GM19372 (cell line): ENCODE measurements around the gene RAPGEF1.
"Not testable (repeated sequence)": the region's sequence is repeated elsewhere in the genome, so short reads cannot be mapped to it uniquely, and the experiment has no call there.

Experiments
- ATAC-seq: cut with Tn5 transposase; IDR thresholded peaks from one replicate; pipeline ENCODE4 v1.9.1; 2021; ENCODE audit warnings: mild to moderate bottlenecking, low read depth, moderate library complexity; ENCODE audit not compliant: unreplicated experiment

RAPGEF1 gene

DNA sequence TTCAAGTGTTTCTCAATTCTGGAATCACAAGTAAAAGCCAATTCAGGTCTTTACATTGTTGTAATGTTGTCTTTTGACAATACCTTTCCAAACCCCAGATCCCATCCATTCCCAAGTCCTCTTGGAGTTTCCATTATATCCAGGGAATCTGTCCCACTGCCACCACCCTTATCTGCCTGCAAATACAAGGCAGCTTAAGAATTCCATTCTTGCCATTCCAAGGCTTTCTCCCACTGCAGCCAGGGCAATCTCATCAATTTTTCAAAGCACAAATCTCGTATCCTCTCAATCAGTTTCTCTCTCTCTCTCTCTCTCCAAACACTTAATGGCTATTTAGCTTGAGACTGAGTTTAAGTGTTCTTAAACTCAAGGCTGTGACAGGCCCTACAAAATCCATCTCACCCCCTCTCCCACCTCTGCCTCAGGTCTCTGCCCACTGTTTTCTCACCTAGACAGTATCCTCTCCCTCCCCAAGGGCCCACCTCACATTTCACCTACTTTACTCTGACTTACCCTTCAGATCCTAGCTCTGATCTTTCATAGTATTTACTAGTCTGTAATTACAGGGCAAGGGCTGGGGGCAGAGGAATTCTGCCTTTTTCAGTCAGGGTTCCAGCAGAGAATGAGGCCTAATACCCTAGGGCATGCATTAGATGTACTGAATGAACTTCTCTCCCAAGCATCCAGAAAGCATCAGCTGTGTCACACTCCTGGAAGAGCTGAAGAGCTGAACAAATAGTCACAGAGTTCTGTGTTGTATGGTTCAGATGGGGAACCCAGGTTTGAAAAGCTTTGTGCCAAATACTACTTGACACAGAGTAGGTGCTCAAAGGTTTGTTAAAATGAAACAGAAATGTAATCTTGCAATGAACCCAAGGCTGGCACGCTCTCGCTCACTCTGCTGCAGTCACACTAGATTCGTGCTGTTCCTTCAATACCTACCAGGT is 46.0 kb downstream of the RAPGEF1 start:
- no peak for ATAC-seq

GRCh38 chr9:131692612-131693562 is 47.0 kb downstream of the RAPGEF1 start:
- ATAC-seq = no peak

GRCh38 chr9:131691969-131692611 is 47.8 kb downstream of the RAPGEF1 start:
- no peak for ATAC-seq

- ATAC-seq = no peak
Measured at GRCh38 chr9:131690941-131691573, 48.8 kb downstream of the RAPGEF1 start.

DNA sequence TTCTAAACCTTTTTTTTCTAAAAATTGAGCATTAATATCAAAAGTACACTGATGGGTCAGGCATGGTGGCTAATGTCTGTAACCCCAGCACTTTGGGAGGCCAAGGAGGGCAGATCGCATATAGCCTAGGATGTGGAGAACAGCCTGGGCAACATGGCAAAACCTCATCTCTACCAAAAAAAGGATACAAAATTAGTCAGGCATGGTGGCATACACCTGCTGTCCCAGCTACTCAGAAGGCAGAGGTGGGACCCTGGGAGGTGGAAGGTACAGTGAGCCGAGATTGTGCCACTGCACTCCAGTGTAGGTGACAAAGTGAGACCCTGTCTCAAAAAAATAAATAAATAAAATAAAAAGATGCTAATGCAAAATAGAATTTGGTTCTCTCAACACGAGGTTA is 49.4 kb downstream of the RAPGEF1 start:
- ATAC-seq = no peak

GRCh38 chr9:131688377-131688776 is 51.5 kb downstream of the RAPGEF1 start:
- ATAC-seq = no peak

DNA sequence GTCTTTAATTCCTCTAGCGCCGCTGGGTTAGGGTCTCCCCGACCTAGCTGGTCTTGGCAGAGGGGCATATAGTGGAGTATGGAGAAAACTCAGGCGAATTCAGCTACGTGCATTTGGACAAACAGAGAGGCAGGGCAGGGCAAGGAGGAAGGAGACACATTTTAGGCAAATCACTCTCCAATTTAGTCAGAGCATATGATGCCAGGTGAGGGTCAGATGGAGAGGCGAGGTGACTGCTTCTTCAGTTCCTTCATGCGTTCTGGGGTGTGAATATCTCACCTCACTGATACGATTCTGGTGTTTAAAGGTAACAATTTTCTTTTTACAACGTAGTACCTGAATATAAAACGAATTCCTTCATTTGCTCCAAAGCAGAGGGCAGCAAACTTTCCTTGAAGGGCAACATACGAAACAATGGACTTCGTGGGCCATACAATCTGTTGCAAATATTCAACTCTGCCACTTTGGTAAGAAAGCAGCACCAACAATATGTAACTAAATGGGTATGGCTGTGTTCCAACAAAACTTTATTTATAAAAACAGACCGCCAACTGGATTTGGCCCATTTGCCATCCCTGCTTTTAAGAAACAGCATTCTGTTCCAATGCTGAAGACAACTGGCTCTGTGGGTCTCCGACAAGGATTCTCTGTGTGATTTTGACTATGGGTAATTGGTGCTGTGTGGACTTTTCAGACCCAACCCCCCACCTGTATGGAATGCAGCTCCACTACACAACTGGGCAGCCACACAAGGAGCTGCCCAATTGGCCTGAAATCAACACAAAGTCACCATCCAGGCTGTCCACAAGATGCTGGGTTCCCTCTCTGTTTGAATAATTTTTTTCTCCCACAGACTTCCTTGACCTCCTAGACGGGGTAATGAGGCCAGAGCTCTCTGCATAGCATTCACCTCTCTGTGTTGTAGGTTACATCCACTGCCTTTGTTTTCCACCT is 53.8 kb downstream of the RAPGEF1 start:
- no peak for ATAC-seq

- ATAC-seq = not testable (repeated sequence)
Measured at GRCh38 chr9:131683094-131683493, 56.8 kb downstream of the RAPGEF1 start.

DNA sequence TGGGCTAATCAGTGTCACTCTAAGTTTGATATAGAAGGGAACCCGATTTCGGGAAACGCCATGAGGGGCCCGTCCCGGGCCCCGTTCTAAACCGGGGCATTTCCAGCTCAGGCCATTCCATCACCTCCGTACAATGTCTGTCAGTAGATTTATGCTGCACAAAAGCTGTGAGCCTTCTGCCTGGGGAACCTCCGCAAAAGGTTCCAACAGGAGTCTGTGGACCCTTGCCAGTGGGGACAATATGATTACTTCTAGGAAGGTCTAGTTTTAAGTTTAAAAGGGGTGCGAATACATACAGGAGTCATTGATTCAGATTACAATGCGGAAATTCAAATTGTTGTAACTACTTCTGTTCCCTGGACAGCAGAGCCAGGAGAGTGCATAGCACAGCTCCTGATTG is 57.6 kb downstream of the RAPGEF1 start:
- ATAC-seq = no peak

- ATAC-seq = not testable (repeated sequence)
Measured at GRCh38 chr9:131681826-131682225, 58.0 kb downstream of the RAPGEF1 start.

DNA sequence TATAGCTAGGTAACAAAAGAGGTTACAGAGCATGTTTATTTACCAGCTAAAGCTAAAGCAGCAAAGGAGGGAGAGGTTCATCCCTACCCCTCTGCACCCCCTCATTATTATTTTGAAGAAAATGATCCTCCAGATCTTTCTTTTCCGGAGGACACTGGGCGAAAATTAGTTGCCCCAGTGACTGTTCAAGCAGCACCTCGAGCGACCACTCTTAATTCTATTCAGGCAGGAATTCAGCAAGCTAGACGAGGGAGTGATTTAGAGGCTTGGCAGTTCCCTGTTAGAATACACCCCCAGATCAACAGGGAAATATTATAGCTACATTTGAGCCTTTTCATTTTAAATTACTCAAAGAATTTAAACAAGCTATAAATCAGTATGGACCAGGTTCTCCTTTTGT is 58.8 kb downstream of the RAPGEF1 start:
- ATAC-seq = not testable (repeated sequence)

- ATAC-seq = no peak
Measured at GRCh38 chr9:131679261-131680020, 60.4 kb downstream of the RAPGEF1 start.

DNA sequence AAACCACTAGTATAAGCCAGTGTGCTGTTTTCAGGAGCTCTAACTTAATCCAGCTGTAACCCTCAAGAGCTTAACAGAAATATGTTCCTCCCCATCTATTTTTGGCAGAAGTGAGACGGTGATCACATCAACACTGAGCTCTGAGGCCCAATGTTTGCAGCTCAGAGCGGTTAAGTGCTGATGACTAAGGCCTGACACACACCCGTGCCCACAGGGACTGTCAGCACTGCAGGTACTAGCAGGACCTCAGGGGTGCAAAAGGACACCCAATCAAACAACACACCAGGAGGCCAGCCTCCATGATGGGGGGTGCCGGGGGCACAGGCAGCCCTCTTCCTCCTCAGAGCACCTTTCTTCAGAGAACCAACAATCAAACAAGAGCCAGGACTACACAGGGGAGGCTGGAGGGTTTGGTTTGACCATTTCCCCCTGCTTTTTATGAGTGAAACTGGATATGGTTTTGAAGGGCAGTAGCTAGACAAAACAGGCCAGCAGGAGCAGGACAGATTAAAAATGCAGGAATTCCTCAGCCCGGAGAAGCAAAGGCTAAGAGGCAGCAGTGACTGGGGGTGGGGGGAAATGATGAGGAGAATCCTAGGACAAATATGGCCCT is 61.3 kb downstream of the RAPGEF1 start:
- ATAC-seq = peak; percentile 79

DNA sequence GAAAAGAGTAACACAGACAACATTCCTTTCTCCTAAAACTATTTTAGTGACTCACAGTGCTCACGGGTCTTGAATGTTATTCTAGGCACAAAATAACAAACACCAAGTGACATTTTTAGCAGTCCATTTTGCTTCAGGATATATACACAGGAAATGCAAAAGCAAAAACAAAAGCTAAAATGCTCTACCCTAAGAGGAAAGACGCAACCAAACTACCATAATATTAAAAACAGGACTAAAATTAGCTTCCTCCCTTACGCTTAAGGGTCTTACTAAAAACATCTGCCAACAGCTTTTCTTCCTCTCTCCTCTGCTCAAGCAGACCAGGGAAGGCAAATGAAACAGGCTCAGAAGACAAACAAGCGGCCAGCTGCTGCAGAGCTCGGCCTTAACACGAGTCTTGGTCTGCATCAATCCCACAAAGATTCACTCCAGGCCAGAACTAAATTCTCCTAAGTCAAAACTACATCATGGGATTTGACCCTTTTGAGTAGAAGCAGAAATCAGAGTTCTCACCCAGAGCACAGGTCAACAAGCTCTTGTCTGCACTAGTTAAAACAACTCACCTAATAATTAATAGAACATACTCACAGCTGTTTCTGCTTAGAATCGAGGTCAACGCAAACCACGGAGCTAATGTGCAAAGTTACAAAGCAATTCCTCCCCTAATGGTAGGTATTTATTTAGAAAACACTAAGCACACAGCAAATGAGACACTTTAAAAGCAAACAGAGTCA is 62.3 kb downstream of the RAPGEF1 start:
- no peak for ATAC-seq

- ATAC-seq = no peak
Measured at GRCh38 chr9:131677049-131677443, 62.8 kb downstream of the RAPGEF1 start.

- no peak for ATAC-seq
Measured at GRCh38 chr9:131676431-131676972, 63.4 kb downstream of the RAPGEF1 start.

GRCh38 chr9:131675437-131676022 is 64.3 kb downstream of the RAPGEF1 start:
- no peak for ATAC-seq
